Measurements from ENCODE around the gene NR2F1-AS1. TPM values are rescaled to one million over a fixed set of nuclear protein-coding genes. Genes with fewer than 3 reads are reported as not detected.

Gene NR2F1-AS1
- total and polyA plus RNA-seq, 9 of the 15 experiments (the other 6 are each of a cell fraction or from before 2014, with no cell fraction given): not detected

DNA sequence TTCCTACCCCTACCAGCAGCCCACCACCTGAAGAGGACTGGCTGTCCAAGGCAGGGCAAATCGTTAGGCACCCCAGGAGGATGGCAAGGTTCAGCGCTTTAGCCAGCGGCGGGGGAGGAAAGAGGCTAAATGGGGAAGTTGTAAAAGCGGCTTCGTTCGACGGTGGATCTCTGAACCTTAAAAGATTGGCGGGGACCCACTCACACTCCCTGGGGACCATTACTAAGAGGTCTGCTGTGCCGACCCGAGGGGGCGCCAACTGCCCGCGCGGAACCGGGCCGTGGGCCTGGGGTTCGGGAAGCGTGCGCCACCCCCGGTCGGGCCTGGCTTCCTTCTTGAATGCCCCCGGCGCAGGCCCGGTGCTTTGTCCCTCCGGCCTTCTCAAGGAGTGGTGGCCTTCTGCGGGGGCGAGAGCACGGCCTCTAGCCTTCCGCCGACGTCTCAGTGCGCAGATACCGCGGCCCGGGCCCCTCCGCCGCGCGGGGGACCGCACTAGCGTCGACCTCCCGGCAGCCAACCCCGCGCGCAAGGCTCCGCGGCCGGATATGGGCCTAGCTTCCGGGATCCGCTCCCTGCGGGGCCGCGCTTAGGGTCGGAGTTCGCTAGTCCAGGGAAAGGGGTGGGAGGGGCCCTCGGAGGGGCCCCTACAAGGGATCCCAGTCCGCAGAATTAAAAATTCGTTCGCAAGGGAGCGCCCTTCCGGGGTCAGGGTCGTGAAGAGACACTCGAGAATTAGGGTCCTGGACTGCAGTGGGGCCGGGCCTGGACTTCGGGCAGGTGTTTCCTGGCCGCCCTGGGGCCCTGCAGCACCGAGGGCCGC lies 10.5 kb downstream of the NR2F1-AS1 start:
- H3K4me1 ChIP-seq (replicated peaks in 1 of 2; ENCODE audit: control insufficient read depth in 2 of 2, insufficient read depth in 2 of 2, low read length in 2 of 2): no peaks in the 10 kb centered on the region; a peak in 1 of 5 replicates
- FAIRE-seq: no peak
- no peak overlapping the region for H3K9ac ChIP-seq (ENCODE audit: insufficient read depth in 1 of 2, low read depth in 2 of 2, low read length in 2 of 2)
- intact Hi-C loops (cut with micrococcal nuclease): no loop called here
- H2AFZ ChIP-seq (ENCODE audit: low read depth, low read length): no peak overlapping the region
- no peaks in the 10 kb centered on the region for H3K9me3 ChIP-seq (replicated peaks; ENCODE audit: control insufficient read depth, insufficient read depth, low read depth, low read length)
- H3K79me2 ChIP-seq (ENCODE audit: control insufficient read depth, insufficient read depth, low read length): no peaks in the 10 kb centered on the region
- H3K27me3 ChIP-seq (ENCODE audit: control insufficient read depth in 2 of 2, insufficient read depth in 2 of 2, low read length in 2 of 2): peaks cover 0 to 30% of the 10 kb centered on the region in 2 experiments; a peak in 2 of 5 replicates
- H3K27ac ChIP-seq (ENCODE audit: extremely low read depth, low read depth, low read length): no peak overlapping the region
- H3K9me1 ChIP-seq (ENCODE audit: control insufficient read depth, insufficient read depth, low read length): no peaks in the 10 kb centered on the region
- no TSS peak for BruUV-seq (replicated peaks)
- no peak overlapping the region for H3K4me3 ChIP-seq
- no peak overlapping the region for H3K4me2 ChIP-seq (ENCODE audit: insufficient read depth, low read length)
- no peak for ATAC-seq
- no peaks in the 10 kb centered on the region for H4K20me1 ChIP-seq (replicated peaks; ENCODE audit: control insufficient read depth, insufficient read depth, low read length)
- in situ Hi-C loops (cut with MboI): no loop called here
- ChIA-PET POLR2A (no interaction called here), CTCF (ENCODE audit: low intra/inter-chr PET ratio) (no interaction called here)
- 24% methylated on average over 48 of the region's 70 CpGs for WGBS (ENCODE audit: insufficient coverage, low coverage, missing lambda C conversion rate)
- no peak for DNase-seq (ENCODE audit: extremely low read depth in 1 of 4, low spot score in 3 of 4)
- no peaks in the 10 kb centered on the region for H3K36me3 ChIP-seq (ENCODE audit: control insufficient read depth, insufficient read depth, low read length)
- TF ChIP-seq SREBF1 (IDR thresholded peaks at IDR 0.05; ENCODE audit: borderline replicate concordance, low read depth, low read length): no peak
- TF ChIP-seq ZNF124 (CRISPR knock-in tag; IDR thresholded peaks at IDR 0.05): no peak
- no peak for TF ChIP-seq KAT7 (CRISPR knock-in tag; IDR thresholded peaks at IDR 0.05; ENCODE audit: borderline replicate concordance)
- TF ChIP-seq, protein P1, sequence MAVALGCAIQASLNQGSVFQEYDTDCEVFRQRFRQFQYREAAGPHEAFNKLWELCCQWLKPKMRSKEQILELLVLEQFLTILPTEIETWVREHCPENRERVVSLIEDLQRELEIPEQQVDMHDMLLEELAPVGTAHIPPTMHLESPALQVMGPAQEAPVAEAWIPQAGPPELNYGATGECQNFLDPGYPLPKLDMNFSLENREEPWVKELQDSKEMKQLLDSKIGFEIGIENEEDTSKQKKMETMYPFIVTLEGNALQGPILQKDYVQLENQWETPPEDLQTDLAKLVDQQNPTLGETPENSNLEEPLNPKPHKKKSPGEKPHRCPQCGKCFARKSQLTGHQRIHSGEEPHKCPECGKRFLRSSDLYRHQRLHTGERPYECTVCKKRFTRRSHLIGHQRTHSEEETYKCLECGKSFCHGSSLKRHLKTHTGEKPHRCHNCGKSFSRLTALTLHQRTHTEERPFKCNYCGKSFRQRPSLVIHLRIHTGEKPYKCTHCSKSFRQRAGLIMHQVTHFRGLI (CRISPR knock-in tag; IDR thresholded peaks at IDR 0.05): no peak
- TF ChIP-seq TFE3 (CRISPR knock-in tag; IDR thresholded peaks at IDR 0.05): no peak
- no peak for TF ChIP-seq BCOR (IDR thresholded peaks at IDR 0.05)
- no peak for TF ChIP-seq STAT5A (IDR thresholded peaks at IDR 0.05; ENCODE audit: borderline replicate concordance, low read length)
- TF ChIP-seq ZNF121 (CRISPR knock-in tag; conservative IDR thresholded peaks at IDR 0.05): no peak
- TF ChIP-seq, protein P2, sequence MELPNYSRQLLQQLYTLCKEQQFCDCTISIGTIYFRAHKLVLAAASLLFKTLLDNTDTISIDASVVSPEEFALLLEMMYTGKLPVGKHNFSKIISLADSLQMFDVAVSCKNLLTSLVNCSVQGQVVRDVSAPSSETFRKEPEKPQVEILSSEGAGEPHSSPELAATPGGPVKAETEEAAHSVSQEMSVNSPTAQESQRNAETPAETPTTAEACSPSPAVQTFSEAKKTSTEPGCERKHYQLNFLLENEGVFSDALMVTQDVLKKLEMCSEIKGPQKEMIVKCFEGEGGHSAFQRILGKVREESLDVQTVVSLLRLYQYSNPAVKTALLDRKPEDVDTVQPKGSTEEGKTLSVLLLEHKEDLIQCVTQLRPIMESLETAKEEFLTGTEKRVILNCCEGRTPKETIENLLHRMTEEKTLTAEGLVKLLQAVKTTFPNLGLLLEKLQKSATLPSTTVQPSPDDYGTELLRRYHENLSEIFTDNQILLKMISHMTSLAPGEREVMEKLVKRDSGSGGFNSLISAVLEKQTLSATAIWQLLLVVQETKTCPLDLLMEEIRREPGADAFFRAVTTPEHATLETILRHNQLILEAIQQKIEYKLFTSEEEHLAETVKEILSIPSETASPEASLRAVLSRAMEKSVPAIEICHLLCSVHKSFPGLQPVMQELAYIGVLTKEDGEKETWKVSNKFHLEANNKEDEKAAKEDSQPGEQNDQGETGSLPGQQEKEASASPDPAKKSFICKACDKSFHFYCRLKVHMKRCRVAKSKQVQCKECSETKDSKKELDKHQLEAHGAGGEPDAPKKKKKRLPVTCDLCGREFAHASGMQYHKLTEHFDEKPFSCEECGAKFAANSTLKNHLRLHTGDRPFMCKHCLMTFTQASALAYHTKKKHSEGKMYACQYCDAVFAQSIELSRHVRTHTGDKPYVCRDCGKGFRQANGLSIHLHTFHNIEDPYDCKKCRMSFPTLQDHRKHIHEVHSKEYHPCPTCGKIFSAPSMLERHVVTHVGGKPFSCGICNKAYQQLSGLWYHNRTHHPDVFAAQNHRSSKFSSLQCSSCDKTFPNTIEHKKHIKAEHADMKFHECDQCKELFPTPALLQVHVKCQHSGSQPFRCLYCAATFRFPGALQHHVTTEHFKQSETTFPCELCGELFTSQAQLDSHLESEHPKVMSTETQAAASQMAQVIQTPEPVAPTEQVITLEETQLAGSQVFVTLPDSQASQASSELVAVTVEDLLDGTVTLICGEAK (IDR thresholded peaks at IDR 0.05): no peak
- TF ChIP-seq, protein P2 (CRISPR knock-in tag; IDR thresholded peaks at IDR 0.05): no peak

All from K562 (cell line).